ENCODE measurements around the gene MYO7B. TPM values are rescaled to one million over a fixed set of nuclear protein-coding genes. Genes with fewer than 3 reads are reported as not detected.

Gene MYO7B
- polyA plus RNA-seq, 1 of the 3 experiments (the other 2 are of a cell fraction): 0.08 TPM

GRCh38 chr2:127535918-127536317 is 435 bp downstream of the MYO7B start:
- H3K4me3 ChIP-seq (ENCODE audit: low read depth in 2 of 2, low read length in 1 of 2): no peak overlapping the region
- H3K79me2 ChIP-seq (ENCODE audit: insufficient read depth): no peaks in the 10 kb centered on the region
- WGBS (ENCODE audit: low lambda C conversion rate): 58% methylated on average over 5 of the region's 6 CpGs
- DNase-seq: no peak
- H3F3A ChIP-seq (replicated peaks; ENCODE audit: insufficient read depth): no peaks in the 10 kb centered on the region
- CTCF ChIA-PET: no interaction called here
- H3K9me2 ChIP-seq: no peaks in the 10 kb centered on the region
- peaks cover 26% of the 10 kb centered on the region; the same call in 1 of the 2 replicates for H3K27me3 ChIP-seq (ENCODE audit: insufficient read depth)
- H3K36me3 ChIP-seq (replicated peaks in 1 of 2; ENCODE audit: control insufficient read depth in 1 of 2, insufficient read depth in 2 of 2, low read length in 1 of 2): no peaks in the 10 kb centered on the region
- H3K27ac ChIP-seq (ENCODE audit: low read depth in 2 of 2, low read length in 1 of 2): no peak overlapping the region
- no peak overlapping the region for H2AFZ ChIP-seq (ENCODE audit: low read depth)
- no peak overlapping the region for H3K4me2 ChIP-seq
- POLR2A ChIA-PET: no interaction called here
- no peaks in the 10 kb centered on the region for H3K9me3 ChIP-seq
- TF ChIP-seq CTCF (IDR thresholded peaks at IDR 0.05) (no peak), MEF2A (IDR thresholded peaks at IDR 0.05; ENCODE audit: borderline replicate concordance, low read depth) (no peak), CHD2 (IDR thresholded peaks at IDR 0.05; ENCODE audit: low read length, partially characterized antibody) (no peak)
- H3K4me1 ChIP-seq (ENCODE audit: control insufficient read depth in 1 of 2, insufficient read depth in 2 of 2, low read depth in 1 of 2, low read length in 1 of 2): no peaks in the 10 kb centered on the region; a peak in 1 of 4 replicates
- H3K9ac ChIP-seq: no peak overlapping the region
- H4K20me1 ChIP-seq (ENCODE audit: insufficient read depth): no peaks in the 10 kb centered on the region

- Histone ChIP-seq H3K27ac (ENCODE audit: low read depth in 2 of 2, low read length in 1 of 2) (no peak overlapping the region), H3K36me3 (replicated peaks in 1 of 2; ENCODE audit: control insufficient read depth in 1 of 2, insufficient read depth in 2 of 2, low read length in 1 of 2) (no peaks in the 10 kb centered on the region), H2AFZ (ENCODE audit: low read depth) (no peak overlapping the region), H3K4me2 (no peak overlapping the region), H3K79me2 (ENCODE audit: insufficient read depth) (no peaks in the 10 kb centered on the region), H3K9me2 (no peaks in the 10 kb centered on the region), H3K4me1 (ENCODE audit: control insufficient read depth in 1 of 2, insufficient read depth in 2 of 2, low read depth in 1 of 2, low read length in 1 of 2) (no peaks in the 10 kb centered on the region; a peak in 1 of 4 replicates), H3F3A (replicated peaks; ENCODE audit: insufficient read depth) (no peaks in the 10 kb centered on the region), H3K9ac (no peak overlapping the region), H3K27me3 (ENCODE audit: insufficient read depth) (peaks cover 26% of the 10 kb centered on the region; the same call in 1 of the 2 replicates), H3K9me3 (no peaks in the 10 kb centered on the region), H4K20me1 (ENCODE audit: insufficient read depth) (no peaks in the 10 kb centered on the region), H3K4me3 (ENCODE audit: low read depth in 2 of 2, low read length in 1 of 2) (no peak overlapping the region)
- CTCF ChIA-PET: interaction anchor here (1.2 kb wide), 1 partner anchor 113 kb away, joined by 3 read pairs; no protein-coding TSS in a partner anchor
- DNase-seq: no peak
- WGBS (ENCODE audit: low lambda C conversion rate): 70% methylated on average over 7 of the region's 7 CpGs
- POLR2A ChIA-PET: no interaction called here
- TF ChIP-seq YY1 (IDR thresholded peaks at IDR 0.05; ENCODE audit: low read depth) (no peak), MAX (IDR thresholded peaks at IDR 0.05; ENCODE audit: low read depth) (no peak)
These were observed 1.4 kb downstream of the MYO7B start for GRCh38 chr2:127536707-127537541.

GRCh38 chr2:127537644-127538043 is 2.2 kb downstream of the MYO7B start:
- Histone ChIP-seq H2AFZ (ENCODE audit: low read depth) (no peak overlapping the region), H3K79me2 (ENCODE audit: insufficient read depth) (no peaks in the 10 kb centered on the region), H3K4me1 (ENCODE audit: control insufficient read depth in 1 of 2, insufficient read depth in 2 of 2, low read depth in 1 of 2, low read length in 1 of 2) (no peaks in the 10 kb centered on the region; a peak in 1 of 4 replicates), H3K9me3 (no peaks in the 10 kb centered on the region), H3K4me3 (ENCODE audit: low read depth in 2 of 2, low read length in 1 of 2) (no peak overlapping the region), H3K9ac (no peak overlapping the region), H3K27ac (ENCODE audit: low read depth in 2 of 2, low read length in 1 of 2) (no peak overlapping the region), H3K27me3 (ENCODE audit: insufficient read depth) (peaks cover 22% of the 10 kb centered on the region; the same call in 1 of the 2 replicates), H3K36me3 (replicated peaks in 1 of 2; ENCODE audit: control insufficient read depth in 1 of 2, insufficient read depth in 2 of 2, low read length in 1 of 2) (no peaks in the 10 kb centered on the region), H4K20me1 (ENCODE audit: insufficient read depth) (no peaks in the 10 kb centered on the region), H3K4me2 (no peak overlapping the region), H3F3A (replicated peaks; ENCODE audit: insufficient read depth) (no peaks in the 10 kb centered on the region), H3K9me2 (no peaks in the 10 kb centered on the region)
- DNase-seq: no peak
- no peak for TF ChIP-seq NRF1 (IDR thresholded peaks at IDR 0.05; ENCODE audit: low read depth, low read length)
- no peak for TF ChIP-seq SIN3A (IDR thresholded peaks at IDR 0.05; ENCODE audit: borderline replicate concordance, low read depth, low read length)
- no peak for TF ChIP-seq RFX5 (IDR thresholded peaks at IDR 0.05; ENCODE audit: low read length)
- no peak for TF ChIP-seq FOXJ3 (CRISPR knock-in tag; IDR thresholded peaks at IDR 0.05)
- no peak for TF ChIP-seq CHD2 (IDR thresholded peaks at IDR 0.05; ENCODE audit: low read length, partially characterized antibody)
- TF ChIP-seq REST (IDR thresholded peaks at IDR 0.05; ENCODE audit: low read depth, low read length): no peak
- no peak for TF ChIP-seq EZH2phosphoT487 (IDR thresholded peaks at IDR 0.05; ENCODE audit: borderline replicate concordance, low read depth)
- TF ChIP-seq TAF1 (IDR thresholded peaks at IDR 0.05; ENCODE audit: borderline replicate concordance, low read depth, low read length): no peak
- no peak for TF ChIP-seq RAD21 (IDR thresholded peaks at IDR 0.05; ENCODE audit: low read length)
- TF ChIP-seq SMC3 (IDR thresholded peaks at IDR 0.05; ENCODE audit: low read depth, low read length): no peak
- TF ChIP-seq TCF12 (IDR thresholded peaks at IDR 0.05): no peak
- CTCF ChIA-PET: interaction anchor here (1.2 kb wide), 1 partner anchor 112 kb away, joined by 3 read pairs; no protein-coding TSS in a partner anchor
- POLR2A ChIA-PET: no interaction called here
- WGBS (ENCODE audit: low lambda C conversion rate): 54% methylated on average over 5 of the region's 5 CpGs
